Astrocyte (in vitro differentiated cells and primary cell): Measurements from ENCODE around the gene USP21. TPM values are rescaled to one million over a fixed set of nuclear protein-coding genes. Genes with fewer than 3 reads are reported as not detected.

ENCODE experiments used
- DNase-seq: peaks from one replicate; pipeline ENCODE4 v3.0.0-alpha.2; 2010; ENCODE audit warnings: low read depth
- FAIRE-seq: peaks from 2 replicates; lab custom pipeline; 2011; peaks lifted over from hg19 to GRCh38; lab: Jason Lieb, UNC
- H2AFZ ChIP-seq: 2 replicates; pipeline ENCODE4 v1.6.0; 2012; ENCODE audit warnings: low read depth, low read length, inconsistent platforms
- H3K27ac ChIP-seq: 2 replicates; pipeline ENCODE4 v1.5.1; 2011; ENCODE audit warnings: low read depth, low read length, inconsistent platforms
- H3K27me3 ChIP-seq: 2 replicates; pipeline ENCODE4 v1.6.0; 2011; ENCODE audit warnings: low read length, inconsistent platforms; ENCODE audit not compliant: insufficient read depth
- H3K36me3 ChIP-seq: 2 replicates; pipeline ENCODE4 v1.5.1; 2011; ENCODE audit warnings: low read length, inconsistent platforms; ENCODE audit not compliant: insufficient read depth
- H3K4me1 ChIP-seq: 2 replicates; pipeline ENCODE4 v1.5.1; 2011; ENCODE audit warnings: low read length, inconsistent platforms; ENCODE audit not compliant: insufficient read depth
- H3K4me2 ChIP-seq: 2 replicates; pipeline ENCODE4 v1.6.0; 2012; ENCODE audit warnings: low read length, inconsistent platforms
- H3K4me3 ChIP-seq: 2 replicates; pipeline ENCODE4 v1.5.1; 2011; ENCODE audit warnings: low read depth, mild to moderate bottlenecking, low read length, inconsistent platforms; ENCODE audit not compliant: insufficient read depth
- H3K79me2 ChIP-seq: 2 replicates; pipeline ENCODE4 v1.6.0; 2012; ENCODE audit warnings: mild to moderate bottlenecking, low read length, inconsistent platforms; ENCODE audit not compliant: insufficient read depth
- H3K9ac ChIP-seq: 2 replicates; pipeline ENCODE4 v1.6.0; 2012; ENCODE audit warnings: mild to moderate bottlenecking, low read length, inconsistent platforms
- H3K9me3 ChIP-seq: 2 replicates; pipeline ENCODE4 v1.5.1; 2012; ENCODE audit warnings: low read depth, mild to moderate bottlenecking, low read length, inconsistent platforms; ENCODE audit not compliant: insufficient read depth
- H4K20me1 ChIP-seq: 2 replicates; pipeline ENCODE4 v1.6.0; 2012; ENCODE audit warnings: low read length, inconsistent platforms; ENCODE audit not compliant: insufficient read depth
- H3K27ac Mint-ChIP-seq: one replicate; pipeline ENCODE4 v1.8.0; 2021; ENCODE audit warnings: mild to moderate bottlenecking, mixed read lengths; ENCODE audit not compliant: unreplicated experiment
- H3K27me3 Mint-ChIP-seq: one replicate; pipeline ENCODE4 v1.8.0; 2021; ENCODE audit warnings: low read depth, mixed read lengths; ENCODE audit not compliant: unreplicated experiment
- H3K36me3 Mint-ChIP-seq: one replicate; pipeline ENCODE4 v1.8.0; 2021; ENCODE audit warnings: low read depth, mixed read lengths; ENCODE audit not compliant: unreplicated experiment
- H3K4me1 Mint-ChIP-seq: one replicate; pipeline ENCODE4 v1.8.0; 2021; ENCODE audit warnings: low read depth, mixed read lengths; ENCODE audit not compliant: unreplicated experiment
- H3K4me3 Mint-ChIP-seq: one replicate; pipeline ENCODE4 v1.8.0; 2021; ENCODE audit warnings: mild to moderate bottlenecking, moderate library complexity, mixed read lengths; ENCODE audit not compliant: unreplicated experiment
- H3K9me3 Mint-ChIP-seq: one replicate; pipeline ENCODE4 v1.8.0; 2021; ENCODE audit warnings: mild to moderate bottlenecking, mixed read lengths; ENCODE audit not compliant: unreplicated experiment
- CTCF ChIP-seq: IDR thresholded peaks from 2 replicates; pipeline ENCODE4 v1.5.1; 2011; ENCODE audit warnings: low read depth, mild to moderate bottlenecking, inconsistent platforms, low read length, moderate library complexity; ENCODE audit not compliant: insufficient read depth
- EZH2 ChIP-seq: IDR thresholded peaks from 2 replicates; pipeline ENCODE4 v1.6.1; 2012; ENCODE audit warnings: mild to moderate bottlenecking, low read length, inconsistent platforms; ENCODE audit not compliant: insufficient read depth
- total RNA-seq: library from RNA; stranded (reverse); gene quantifications from 2 replicates; pipeline ENCODE4 v1.2.1, GENCODE V29; 2021

Gene USP21
- total RNA-seq, 1 donor from 2014 or later = 14.4 TPM

GRCh38 chr1:161182214-161182613 lies 22.9 kb downstream of the USP21 start:
- H3K27ac ChIP-seq = peak overlapping the region; percentile 1
- H3K4me2 ChIP-seq = peak overlapping the region; percentile 40
- H3K9me3 ChIP-seq = no peaks in the 10 kb centered on the region
- peaks cover 2% of the 10 kb centered on the region for H3K36me3 Mint-ChIP-seq
- peak overlapping the region; percentile 23 for H2AFZ ChIP-seq
- peaks cover under 1% of the 10 kb centered on the region for H3K79me2 ChIP-seq
- peaks cover 17% of the 10 kb centered on the region for H3K4me1 Mint-ChIP-seq
- H3K27me3 ChIP-seq = no peaks in the 10 kb centered on the region
- H3K4me3 ChIP-seq = no peak overlapping the region
- TF ChIP-seq EZH2 = no peak
- no peak for TF ChIP-seq CTCF
- H3K4me1 ChIP-seq = peaks cover 9% of the 10 kb centered on the region
- DNase-seq = peak; percentile 33
- H3K27ac Mint-ChIP-seq = no peak overlapping the region
- FAIRE-seq = no peak
- H3K27me3 Mint-ChIP-seq = peaks cover 3% of the 10 kb centered on the region
- no peaks in the 10 kb centered on the region for H4K20me1 ChIP-seq
- H3K4me3 Mint-ChIP-seq = no peak overlapping the region
- no peak overlapping the region for H3K9ac ChIP-seq
- H3K9me3 Mint-ChIP-seq = peaks cover 2% of the 10 kb centered on the region
- H3K36me3 ChIP-seq = no peaks in the 10 kb centered on the region

- Histone ChIP-seq H3K9ac (no peak overlapping the region), H3K9me3 (no peaks in the 10 kb centered on the region), H3K4me1 (peaks cover 5% of the 10 kb centered on the region), H3K27me3 (no peaks in the 10 kb centered on the region), H3K27ac (no peak overlapping the region), H4K20me1 (no peaks in the 10 kb centered on the region), H3K36me3 (no peaks in the 10 kb centered on the region), H2AFZ (no peak overlapping the region), H3K4me2 (no peak overlapping the region), H3K79me2 (no peaks in the 10 kb centered on the region), H3K4me3 (no peak overlapping the region)
- TF ChIP-seq EZH2 (no peak), CTCF (no peak)
- peak overlapping the region; percentile 29 for H3K27ac Mint-ChIP-seq
- H3K36me3 Mint-ChIP-seq = peaks cover 2% of the 10 kb centered on the region
- H3K4me3 Mint-ChIP-seq = no peak overlapping the region
- DNase-seq (peak; percentile 57), FAIRE-seq (no peak)
- peaks cover 4% of the 10 kb centered on the region for H3K27me3 Mint-ChIP-seq
- H3K4me1 Mint-ChIP-seq = peaks cover 14% of the 10 kb centered on the region
- peaks cover 2% of the 10 kb centered on the region for H3K9me3 Mint-ChIP-seq
Measured at GRCh38 chr1:161185282-161185682, 26.0 kb downstream of the USP21 start.

- H3K79me2 ChIP-seq = no peaks in the 10 kb centered on the region
- no peaks in the 10 kb centered on the region for H3K27me3 ChIP-seq
- TF ChIP-seq EZH2 (no peak), CTCF (no peak)
- Mint-ChIP-seq H3K27ac (peak overlapping the region; percentile 29), H3K36me3 (peaks cover 2% of the 10 kb centered on the region), H3K9me3 (peaks cover 2% of the 10 kb centered on the region), H3K4me3 (no peak overlapping the region), H3K4me1 (peaks cover 14% of the 10 kb centered on the region), H3K27me3 (peaks cover 4% of the 10 kb centered on the region)
- H3K4me2 ChIP-seq = no peak overlapping the region
- no peaks in the 10 kb centered on the region for H3K9me3 ChIP-seq
- peak overlapping the region; percentile 43 for H2AFZ ChIP-seq
- peaks cover 5% of the 10 kb centered on the region for H3K4me1 ChIP-seq
- H3K9ac ChIP-seq = no peak overlapping the region
- DNase-seq (no peak), FAIRE-seq (no peak)
- no peak overlapping the region for H3K4me3 ChIP-seq
- no peaks in the 10 kb centered on the region for H4K20me1 ChIP-seq
- H3K27ac ChIP-seq = no peak overlapping the region
- no peaks in the 10 kb centered on the region for H3K36me3 ChIP-seq
Measured at GRCh38 chr1:161185732-161186311, 26.5 kb downstream of the USP21 start.
